ENCODE data around the gene MMP24.
"Not testable (repeated sequence)": the region's sequence is repeated elsewhere in the genome, so short reads cannot be mapped to it uniquely, and the experiment has no call there.

The MMP24 gene

DNA sequence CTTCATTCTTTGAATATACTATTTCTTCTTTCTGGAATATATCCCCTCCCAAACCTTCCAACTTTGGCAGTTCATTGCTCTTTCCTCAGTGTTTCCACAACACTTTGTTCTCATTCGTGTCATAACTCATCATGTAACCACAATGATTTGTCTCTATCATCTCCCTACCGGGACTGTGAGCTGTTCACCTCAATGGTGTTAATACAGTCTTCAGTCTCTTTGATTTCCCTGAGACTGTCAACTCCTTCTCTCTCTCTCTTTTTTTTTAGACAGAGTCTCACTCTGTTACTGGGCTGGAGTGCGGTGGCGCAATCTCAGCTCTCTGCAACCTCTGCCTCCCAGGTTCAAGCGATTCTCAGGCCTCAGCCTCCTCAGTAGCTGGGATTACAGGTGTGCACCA is 2.5 kb upstream of the MMP24 start:
- DNase-seq, result no peak

DNA sequence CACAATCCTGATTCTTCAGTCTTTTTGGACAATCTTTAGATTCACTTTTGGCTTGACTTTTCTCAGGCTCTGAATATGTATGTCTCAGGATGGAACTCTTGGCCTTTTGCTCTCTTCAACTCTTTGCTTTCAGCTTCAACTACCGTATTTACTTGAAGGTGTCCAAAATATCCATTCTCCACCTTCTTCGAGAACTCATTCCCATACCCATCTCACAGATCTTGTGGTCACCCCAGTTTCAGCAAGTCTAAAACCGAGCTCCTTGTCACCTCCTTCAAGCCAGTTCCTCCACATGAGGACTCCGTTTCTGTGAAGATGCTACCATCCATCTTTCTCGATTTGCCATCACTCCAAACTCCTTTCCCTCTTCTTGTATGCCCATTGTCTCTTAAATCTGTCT is 2.0 kb upstream of the MMP24 start:
- no peak for DNase-seq

DNA sequence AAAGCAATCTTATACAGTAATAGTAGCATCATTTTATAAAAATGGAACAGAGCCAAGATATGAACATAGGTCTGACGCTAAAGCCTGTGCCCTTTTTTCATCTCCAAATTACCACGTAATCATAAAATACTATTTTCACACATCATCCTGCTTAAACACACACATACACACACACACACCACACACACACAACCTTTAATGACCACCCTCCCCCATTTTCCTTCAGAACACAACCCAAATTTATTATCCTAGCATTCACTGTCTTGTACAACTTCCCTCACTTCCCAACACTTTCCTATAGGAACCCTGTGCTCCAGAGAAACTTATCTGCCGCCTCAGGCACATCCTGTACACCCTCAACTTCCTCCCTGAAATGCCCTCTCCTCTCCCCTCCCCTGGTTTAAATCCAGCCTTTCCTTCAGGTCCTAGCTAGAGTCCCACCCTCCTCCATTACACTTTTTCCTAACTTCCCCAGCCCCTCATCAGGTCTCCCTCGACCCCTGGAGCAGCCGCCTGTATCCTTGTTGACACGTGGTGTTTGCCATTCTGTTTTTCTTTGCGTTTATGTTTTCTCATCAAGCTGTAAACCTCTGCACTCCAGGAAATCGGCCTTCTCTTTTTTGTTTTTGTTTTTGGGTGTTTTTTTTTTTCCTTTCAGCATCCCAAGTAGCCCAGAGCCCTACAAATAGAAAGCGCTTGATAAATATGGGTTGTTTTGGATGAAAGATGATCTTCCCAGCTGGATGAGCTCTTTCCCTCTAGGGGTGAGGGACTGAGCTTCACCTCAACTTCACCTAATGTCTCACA is 968 bp upstream of the MMP24 start:
- DNase-seq, result no peak

DNA sequence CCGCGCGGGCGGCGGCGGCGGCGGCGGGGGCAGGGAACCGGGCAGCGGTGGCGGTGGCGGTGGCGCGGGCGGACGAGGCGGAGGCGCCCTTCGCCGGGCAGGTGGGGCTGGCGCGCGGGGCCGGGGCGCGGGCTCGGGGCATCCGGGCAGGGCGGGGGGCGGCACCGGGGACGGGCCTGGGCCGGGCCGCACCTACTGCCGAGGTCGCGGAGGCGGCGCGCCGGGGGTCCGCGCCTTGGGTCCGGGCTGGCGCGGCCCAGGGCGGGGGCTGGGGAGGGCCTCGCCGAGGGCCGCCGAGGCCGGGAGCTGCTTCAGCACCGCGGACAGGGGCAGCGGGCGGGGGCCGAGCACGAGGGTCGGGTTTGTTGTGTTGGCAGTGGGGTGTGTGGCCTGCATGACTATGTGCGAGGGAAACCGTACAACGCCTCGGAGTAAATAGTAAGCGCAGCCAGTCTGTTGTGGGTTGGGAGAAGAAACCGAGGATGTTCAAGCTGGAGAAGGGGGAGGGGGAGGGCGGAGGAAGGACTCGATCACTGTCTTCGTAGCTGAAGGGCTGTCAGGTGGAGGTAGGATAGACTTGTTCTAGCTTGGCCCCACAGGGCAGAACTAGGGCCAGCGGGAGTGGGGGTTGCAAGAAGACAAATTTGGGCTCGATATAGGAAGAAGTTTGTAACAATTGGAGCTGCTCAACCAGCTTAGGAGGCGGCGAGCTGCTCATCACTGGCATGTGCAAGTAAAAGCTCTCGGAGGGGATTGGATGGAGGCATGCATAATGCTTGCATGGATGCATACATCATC is 593 bp downstream of the MMP24 start:
- DNase-seq, result no peak

DNA sequence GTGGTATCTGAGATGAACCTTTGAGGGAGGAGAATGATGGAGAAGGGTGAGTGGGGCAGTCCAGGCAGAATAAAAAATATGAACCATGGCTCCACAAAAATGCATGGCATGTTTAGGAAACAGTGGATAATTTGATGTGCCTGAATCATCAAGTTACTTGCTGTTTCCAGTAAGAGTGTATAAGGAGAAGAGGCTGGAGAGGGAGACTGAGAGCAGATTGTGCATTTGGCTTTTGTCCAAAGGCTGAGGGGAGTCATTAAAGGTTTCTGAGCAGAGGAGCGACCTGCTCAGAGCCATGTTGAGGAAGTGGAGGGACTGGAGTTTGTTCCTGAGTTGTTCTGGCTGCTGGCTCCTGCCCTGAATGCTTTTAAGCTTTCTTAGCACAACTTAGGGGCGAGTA is 6.1 kb downstream of the MMP24 start:
- DNase-seq, result no peak

DNA sequence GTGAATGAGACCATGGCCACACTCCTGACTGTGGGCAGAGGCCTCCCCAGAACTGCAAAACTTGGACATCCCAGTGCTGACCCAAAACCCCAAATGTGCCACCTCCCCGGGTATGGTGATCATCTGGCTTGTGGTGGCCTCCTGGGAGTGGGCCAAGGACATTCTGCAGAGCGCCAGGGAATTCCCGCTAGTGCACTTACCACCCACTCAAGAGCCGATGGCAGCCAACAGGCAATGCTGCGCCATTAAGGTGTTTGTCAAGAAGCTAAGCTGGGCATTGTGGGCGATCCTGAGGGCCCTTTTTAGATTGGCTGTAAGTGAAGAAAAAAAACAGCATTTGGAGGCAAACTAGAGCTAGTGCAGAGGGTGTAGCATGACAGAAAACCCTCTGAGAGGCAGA is 9.4 kb downstream of the MMP24 start:
- no peak for DNase-seq

DNA sequence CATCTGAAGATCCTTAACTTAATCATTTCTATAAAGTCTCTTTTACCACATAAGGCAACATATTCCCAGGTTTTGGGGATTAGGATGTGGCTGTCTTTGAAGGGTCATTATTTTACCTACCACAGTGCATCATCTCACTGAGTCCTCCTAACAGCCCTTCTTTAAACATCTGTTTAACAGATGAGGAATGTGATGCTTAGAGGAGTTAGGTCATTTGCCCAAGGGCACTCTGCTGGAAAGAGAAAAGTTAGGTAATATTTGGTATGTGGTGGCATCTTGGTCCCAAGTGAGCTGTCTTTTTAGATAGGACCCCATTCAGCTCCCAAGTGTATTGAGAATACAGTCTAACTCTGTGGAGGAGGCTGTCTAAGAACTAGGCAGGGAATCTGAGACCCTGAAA is 11.0 kb downstream of the MMP24 start:
- no peak for DNase-seq

DNA sequence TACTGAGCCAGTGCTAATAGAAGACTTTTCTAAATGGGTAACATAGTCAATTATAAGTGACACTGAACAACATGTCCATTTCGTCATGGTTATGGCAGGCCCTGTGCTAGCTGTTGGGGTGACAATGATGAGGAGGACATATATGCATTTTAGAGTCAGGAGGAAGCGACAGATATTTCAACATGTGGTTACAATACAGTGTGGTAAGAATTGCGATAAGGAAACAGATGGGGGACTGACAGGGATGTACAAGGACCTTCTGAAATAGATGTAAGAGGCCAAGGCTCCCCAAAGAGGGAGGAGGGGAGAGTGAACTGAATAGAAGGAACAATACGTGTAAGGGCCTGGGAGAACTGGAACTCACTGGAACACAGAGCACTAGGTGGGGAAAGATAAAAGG is 11.7 kb downstream of the MMP24 start:
- DNase-seq, result no peak

DNA sequence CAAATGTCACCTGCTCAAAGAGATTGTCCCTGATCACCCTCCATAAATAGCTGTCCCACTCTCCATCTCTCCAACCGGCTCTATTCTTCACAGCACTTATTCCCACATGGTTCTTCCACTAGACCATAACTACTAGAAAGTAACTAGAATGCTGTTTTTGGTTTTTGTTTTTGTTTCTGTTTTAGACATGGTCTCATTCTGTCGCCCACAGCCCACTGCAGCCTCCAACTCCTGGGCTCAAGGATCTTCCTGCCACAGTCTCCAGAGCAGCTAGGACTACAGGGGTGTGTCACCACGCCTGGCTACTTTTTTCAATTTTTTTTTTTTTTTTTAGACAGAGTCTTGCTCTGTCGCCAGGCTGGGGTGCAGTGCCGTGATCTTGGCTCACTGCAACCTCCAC is 12.2 kb downstream of the MMP24 start:
- no peak for DNase-seq

DNA sequence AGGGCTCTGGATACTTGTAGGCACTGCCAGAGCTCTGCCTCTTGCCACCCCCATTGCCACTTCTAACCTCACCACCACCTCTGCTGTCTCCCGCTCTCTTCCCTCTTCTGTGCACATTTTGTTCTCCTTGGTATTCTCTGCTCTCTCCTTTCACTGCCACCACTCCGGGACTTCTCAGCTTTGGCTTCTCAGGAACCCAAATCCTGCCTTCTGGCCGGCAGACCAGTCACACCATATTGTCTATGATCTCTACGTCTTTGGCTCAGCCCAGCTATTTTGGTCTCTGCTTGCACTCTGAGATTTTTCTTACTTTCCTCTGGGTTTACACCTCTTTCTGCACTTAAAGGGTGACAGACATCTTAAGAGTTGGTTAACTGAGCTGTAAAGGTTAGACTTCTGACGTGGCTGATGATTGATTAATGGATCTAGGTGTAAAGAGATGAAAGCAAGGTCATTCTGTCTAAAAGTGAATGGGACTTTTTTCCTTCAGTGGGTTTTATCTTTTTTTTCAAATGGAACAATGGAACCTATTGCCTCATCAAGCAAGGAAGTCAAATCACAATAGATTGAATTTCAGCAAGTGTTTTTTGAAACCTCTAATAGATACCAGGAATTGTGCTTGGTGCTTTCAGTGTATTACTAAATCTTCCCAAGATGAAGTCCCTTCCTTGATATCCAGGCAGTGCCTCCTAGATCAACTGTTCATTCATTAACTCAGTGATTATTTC is 13.8 kb downstream of the MMP24 start:
- no peak for DNase-seq

DNA sequence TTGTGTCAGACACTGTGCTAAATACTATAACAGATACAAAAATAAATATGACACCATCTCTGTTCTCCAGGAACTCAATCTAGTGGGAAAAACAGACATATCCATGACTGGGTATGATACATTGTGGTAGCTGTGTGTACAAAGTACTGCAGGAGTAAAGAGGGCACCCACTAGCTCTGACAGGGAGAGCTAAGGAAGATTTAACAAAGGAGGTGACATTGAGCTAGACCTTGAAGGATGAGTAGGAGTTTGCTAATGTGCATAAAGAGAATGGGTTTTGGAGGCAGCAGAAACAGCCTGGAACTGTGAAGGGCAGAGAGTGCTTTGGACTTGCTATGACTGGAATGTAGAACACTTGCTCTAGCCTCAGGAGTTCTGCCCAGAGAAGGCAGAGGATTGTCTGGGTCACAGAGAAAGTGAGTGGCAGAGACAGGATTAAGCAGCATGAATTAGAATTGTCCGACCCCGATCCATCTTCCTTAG is 14.4 kb downstream of the MMP24 start:
- DNase-seq, result no peak

DNA sequence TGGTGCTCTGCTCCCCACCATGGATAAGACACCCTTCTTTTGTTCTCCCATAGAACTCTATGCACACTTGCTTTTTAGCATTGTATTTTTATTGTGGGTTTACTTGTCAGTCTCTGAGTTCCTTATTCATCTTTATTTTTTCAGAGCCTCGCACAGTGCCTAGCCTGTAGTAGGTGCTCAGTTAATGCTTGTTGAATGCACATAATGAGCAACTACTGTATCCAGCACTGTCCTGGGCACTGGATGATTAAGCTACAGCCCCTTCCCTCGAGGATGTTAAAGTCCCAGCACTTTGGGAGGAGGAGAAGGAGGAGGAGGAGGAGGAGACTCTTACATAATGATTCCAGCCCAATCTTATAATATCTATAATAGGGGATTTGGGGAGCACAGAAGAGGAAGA is 16.8 kb downstream of the MMP24 start:
- no peak for DNase-seq

DNA sequence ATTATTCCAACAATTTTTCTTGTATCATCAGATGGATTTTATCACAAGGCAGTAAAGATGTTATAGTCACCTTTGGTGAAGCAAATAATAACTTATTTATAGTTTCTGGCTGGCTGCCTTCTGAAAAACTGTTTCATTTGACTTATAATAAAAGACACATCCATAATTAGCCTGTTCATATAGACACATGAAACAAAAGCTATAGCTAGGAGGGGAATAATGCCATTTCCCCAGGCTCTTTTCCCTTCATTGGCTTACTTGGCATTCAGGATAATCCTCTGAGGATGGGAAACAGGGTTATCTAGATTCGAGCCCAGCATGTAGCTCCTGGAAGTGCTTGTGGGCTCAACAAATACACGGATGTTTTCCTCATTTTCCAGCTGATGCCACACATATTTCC is 17.5 kb downstream of the MMP24 start:
- DNase-seq, result no peak

DNA sequence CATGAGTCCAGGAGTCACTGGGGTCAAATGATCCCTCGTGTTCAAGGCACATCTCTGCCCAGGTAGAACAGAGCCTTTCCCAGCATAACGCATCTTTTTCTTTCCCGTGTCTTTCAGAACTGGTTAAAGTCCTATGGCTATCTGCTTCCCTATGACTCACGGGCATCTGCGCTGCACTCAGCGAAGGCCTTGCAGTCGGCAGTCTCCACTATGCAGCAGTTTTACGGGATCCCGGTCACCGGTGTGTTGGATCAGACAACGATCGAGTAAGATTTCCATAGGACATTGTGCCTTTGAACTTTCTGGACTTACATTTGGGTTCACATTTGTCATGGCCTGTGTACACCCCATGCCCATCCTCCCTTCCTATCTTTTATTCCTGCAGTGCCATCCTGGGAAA is 20.2 kb downstream of the MMP24 start:
- no peak for DNase-seq

DNA sequence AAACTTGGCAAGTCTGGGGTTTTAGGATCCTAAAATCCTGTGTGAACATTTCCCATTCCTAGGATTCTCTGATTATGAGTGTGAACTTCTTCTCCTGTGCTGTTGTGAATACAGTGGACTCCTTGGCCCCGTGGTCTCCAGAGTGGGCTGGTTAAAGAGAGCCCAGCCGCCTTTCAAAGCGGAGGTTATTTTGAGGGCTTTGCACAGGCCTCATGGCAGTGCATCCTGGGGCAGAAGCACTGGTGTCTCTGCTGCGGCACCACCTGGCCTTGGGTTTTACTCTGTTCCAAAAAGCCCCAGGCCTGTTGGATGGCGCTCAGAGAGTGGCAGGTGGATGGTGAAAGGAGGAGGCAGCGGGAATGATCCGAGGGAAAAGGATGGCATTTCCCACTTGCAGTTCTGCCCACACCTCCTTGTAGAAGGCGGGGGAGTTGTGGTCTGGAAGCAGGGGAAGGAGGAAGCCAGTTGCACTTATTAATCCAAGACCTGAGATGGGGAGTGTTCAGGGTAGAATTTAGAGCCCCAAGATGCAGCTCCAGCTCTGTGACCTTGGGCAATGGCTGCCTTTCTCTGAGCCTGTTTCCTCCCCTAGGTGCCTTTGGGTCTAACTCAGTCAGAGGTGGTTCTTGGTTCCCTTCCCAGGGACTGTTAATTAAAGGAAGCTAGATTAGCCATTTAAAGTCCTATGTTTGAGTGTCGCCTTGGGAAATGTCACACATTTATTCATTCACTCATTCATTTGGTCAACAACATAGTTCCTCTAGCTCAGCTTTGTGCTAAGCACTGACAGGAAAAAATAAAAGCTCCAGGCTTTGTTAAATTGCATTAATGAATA is 22.4 kb downstream of the MMP24 start:
- no peak for DNase-seq

DNA sequence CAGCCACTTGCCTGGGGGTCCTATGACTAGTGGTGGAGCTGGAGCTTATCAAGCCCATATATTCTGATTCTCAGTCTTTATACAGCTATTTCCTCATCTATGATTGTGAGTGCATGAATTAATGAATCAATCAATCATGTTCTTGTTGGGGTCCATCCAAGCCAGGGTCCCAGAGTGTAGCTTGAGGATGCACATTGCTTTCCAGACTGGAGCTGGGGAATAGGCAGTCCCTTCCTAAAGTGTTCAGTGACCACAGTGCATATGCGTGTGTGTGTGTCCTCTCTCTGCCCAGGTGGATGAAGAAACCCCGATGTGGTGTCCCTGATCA is 25.1 kb downstream of the MMP24 start:
- no peak for DNase-seq

DNA sequence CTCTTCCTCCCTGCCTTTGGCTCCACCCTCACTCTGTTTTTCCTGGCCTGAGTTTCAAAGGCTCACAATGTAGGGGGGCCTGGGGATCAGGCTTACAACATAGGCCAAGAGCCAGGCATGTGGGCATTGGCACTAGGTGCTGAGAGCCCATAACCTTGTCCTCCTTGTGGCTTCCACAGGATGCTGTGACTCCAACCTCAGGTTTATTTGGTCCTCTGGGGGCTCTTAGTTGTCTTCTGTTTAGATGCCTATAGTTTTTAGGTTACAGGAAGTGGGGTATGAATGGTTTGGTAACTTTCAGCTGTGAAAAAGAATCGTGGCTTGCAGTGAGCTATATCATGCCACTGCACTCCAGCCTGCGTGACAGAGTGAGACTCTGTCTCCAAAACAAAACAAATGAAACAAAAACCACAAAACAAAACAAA is 25.6 kb downstream of the MMP24 start:
- no peak for DNase-seq

DNA sequence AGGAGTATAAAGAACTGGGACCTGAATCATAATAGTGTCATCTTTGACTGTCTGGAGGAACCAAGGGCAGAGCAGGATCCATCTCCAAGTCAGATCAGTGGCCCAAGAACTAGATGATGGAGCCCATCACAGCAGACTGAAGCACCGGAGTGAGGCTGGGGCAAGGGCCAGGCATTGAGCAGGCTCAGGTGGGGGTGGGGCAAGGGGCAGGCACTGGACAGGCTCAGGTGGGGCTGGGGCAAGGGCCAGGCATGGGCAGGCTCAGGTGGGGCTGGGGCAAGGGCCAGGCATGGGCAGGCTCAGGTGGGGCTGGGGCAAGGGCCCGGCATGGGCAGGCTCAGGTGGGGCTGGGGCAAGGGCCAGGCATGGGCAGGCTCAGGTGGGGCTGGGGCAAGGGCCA is 26.1 kb downstream of the MMP24 start:
- not testable (repeated sequence) for DNase-seq

DNA sequence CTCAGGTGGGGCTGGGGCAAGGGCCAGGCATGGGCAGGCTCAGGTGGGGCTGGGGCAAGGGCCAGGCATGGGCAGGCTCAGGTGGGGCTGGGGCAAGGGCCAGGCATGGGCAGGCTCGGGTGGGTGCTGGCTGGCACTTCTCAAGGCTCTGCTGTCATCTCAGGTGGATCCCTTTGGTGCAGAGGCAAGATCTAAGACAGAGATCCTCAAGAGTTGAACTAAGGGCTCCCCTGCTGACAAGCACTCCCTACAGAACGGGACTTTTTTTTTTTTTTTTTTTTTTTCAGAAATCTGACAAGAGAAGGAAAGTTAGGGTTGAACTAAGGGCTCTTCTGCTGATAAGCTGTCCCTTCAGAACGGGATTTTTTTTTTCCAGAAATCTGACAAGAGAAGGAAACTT is 26.5 kb downstream of the MMP24 start:
- DNase-seq, result no peak

DNA sequence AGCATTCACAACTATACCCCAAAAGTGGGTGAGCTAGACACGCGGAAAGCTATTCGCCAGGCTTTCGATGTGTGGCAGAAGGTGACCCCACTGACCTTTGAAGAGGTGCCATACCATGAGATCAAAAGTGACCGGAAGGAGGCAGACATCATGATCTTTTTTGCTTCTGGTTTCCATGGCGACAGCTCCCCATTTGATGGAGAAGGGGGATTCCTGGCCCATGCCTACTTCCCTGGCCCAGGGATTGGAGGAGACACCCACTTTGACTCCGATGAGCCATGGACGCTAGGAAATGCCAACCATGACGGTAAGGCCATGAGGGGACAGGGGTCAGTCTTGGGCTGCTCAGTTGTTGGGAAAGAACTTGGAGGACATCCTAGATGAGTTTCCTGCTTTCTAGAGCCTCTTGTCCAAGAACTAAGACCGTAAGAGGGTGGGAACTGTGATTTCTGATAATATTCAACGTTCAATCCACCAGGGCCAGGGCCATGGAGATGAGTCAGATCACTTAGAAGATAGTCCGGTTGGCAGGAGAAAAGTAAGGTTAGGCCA is 28.0 kb downstream of the MMP24 start:
- no peak for DNase-seq

DNA sequence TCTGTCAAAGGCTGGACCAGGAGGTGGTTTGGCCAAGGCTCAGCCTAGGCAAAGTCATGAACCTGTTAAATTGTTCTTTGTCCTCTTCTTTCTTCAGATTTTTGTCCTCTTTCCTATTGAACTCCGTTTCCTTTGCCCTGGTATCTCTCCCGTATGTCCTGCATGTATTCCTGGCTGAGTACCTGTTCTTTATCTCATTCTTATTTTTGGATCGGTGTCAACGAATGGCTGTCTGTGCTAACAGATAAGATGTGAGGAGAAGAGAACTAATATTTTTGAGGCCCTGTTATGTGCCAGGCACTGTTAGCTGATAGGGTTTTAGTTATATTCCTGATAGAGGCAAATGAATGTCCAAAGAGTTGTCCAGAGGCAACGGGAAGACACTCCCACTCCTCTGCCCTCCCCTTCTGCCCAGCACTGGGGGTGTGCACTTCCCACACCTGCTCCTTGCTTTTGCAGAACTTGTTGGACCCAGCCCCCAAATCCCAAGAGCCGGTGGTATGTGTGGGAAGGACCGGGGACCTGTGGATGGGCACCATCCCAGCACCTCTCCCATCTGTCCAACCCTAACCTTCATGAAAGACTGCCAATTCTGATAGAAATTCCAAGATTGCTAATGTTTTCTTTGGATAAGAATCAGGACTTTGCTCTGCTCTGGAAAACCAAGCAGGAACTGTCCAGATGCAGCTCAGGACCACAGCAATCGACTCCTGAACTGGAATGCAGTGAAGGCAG is 30.9 kb downstream of the MMP24 start:
- no peak for DNase-seq

DNA sequence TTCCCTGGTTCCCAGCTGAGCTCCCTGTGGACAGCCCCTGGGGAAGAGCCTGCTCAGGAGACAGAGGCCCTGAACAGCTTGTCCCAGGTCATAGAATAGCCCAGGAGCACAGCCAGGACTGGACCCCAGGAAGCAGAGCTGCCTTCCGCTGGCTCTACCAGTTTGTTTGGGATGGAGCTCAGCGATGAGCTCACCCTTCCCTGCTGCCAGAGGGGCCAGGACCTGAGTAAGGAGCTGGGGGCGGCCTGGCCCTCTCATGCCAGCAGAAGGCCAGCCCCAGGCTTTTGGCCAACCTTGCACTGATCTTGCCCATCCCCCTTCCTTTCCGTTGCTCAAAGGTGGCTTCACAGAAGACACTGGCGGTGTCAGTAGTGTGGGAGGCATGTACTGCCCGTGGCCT is 33.9 kb downstream of the MMP24 start:
- DNase-seq, result no peak
